H54 (cell line): ENCODE results near the gene GPR35.

Source experiments
- DNase-seq: peaks from one replicate; pipeline ENCODE4 v3.0.0; 2011; ENCODE audit warnings: low spot score, mixed read lengths; ENCODE audit not compliant: insufficient read length
- FAIRE-seq: peaks from 3 replicates; lab custom pipeline; 2011; peaks lifted over from hg19 to GRCh38; lab: Jason Lieb, UNC
- POLR2A ChIP-seq: IDR thresholded peaks from 2 replicates; pipeline ENCODE4 v1.6.1; 2011; ENCODE audit warnings: low read depth, mild to moderate bottlenecking, low read length

The GPR35 gene

DNA sequence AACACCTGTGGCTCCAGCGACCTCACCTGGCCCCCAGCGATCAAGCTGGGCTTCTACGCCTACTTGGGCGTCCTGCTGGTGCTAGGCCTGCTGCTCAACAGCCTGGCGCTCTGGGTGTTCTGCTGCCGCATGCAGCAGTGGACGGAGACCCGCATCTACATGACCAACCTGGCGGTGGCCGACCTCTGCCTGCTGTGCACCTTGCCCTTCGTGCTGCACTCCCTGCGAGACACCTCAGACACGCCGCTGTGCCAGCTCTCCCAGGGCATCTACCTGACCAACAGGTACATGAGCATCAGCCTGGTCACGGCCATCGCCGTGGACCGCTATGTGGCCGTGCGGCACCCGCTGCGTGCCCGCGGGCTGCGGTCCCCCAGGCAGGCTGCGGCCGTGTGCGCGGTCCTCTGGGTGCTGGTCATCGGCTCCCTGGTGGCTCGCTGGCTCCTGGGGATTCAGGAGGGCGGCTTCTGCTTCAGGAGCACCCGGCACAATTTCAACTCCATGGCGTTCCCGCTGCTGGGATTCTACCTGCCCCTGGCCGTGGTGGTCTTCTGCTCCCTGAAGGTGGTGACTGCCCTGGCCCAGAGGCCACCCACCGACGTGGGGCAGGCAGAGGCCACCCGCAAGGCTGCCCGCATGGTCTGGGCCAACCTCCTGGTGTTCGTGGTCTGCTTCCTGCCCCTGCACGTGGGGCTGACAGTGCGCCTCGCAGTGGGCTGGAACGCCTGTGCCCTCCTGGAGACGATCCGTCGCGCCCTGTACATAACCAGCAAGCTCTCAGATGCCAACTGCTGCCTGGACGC is 4.9 kb downstream of the GPR35 start:
- no peak for DNase-seq
- FAIRE-seq = no peak
- no peak for TF ChIP-seq POLR2A

DNA sequence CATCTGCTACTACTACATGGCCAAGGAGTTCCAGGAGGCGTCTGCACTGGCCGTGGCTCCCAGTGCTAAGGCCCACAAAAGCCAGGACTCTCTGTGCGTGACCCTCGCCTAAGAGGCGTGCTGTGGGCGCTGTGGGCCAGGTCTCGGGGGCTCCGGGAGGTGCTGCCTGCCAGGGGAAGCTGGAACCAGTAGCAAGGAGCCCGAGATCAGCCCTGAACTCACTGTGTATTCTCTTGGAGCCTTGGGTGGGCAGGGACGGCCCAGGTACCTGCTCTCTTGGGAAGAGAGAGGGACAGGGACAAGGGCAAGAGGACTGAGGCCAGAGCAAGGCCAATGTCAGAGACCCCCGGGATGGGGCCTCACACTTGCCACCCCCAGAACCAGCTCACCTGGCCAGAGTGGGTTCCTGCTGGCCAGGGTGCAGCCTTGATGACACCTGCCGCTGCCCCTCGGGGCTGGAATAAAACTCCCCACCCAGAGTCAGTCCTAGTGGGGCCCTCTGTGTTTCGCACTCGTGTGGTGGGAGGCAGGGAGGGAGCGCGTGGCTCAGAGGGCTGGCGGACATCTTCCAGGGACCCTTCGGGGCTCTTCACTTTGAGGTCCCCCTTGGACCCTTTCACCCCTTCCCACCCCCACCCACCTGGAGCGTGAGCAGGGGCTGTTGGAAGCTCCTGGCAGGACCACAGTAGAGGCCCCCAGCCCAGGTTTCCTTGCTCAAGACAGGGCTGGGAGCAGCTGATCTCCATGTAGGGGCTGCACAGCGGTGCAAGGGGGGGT is 5.7 kb downstream of the GPR35 start:
- TF ChIP-seq POLR2A = no peak
- FAIRE-seq (no peak), DNase-seq (no peak)

DNA sequence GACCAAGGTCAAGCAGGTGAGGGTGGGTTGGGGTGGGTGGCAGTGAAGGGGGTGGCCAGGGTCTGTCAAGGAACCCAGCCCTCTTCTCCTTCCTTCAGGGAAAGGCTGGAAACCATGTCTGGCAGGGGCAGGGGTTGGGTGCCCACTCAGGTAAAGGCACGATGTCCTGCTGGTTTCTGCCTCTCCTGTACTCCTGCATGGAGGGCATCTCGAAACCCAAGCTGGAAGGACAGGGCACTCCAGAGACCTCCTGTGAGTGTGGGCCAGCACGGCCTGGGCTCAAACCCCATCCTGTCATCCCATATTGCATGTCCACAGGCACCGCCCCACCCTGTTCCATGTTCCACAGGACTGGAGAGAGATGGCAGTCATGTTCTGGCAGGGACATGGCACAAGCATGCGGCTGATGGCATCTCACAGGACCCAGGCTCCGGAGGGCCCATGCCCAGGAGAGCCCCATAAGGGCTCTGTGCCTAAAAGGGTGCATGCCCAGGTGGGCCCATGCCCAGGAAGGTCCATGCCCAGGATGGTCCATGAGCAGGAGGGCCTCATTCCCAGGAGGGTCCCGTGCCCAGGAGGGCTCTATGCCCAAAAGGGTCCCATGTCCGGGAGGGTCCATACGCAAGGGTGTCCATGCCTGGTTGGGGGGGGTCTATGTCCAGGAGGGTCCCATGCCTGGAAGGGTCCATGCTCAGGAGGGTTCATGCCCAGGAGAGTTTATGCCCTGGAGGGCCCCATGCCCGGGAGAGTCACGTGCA is 6.4 kb downstream of the GPR35 start:
- DNase-seq = no peak
- FAIRE-seq = no peak
- TF ChIP-seq POLR2A = no peak

DNA sequence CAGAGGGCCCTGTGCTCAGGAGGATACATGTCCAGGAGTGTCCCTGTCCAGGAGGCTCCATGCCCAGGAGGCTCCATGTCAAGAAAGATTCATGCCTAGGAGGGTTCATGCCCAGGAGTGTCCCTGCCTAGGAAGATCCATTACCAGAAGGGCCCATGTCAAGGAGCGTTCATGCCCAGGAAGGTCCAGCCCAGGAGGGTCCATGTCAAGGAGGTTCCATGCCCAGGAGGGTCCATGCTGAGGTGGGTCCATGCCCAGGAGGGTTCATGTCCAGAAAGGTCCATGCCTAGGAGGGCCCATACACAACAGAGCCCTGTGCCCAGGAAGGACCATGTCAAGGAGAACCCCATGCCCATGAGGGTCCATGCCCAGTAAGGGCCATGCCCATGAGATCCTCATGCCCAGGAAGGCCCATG is 7.0 kb downstream of the GPR35 start:
- TF ChIP-seq POLR2A = no peak
- DNase-seq (no peak), FAIRE-seq (no peak)

DNA sequence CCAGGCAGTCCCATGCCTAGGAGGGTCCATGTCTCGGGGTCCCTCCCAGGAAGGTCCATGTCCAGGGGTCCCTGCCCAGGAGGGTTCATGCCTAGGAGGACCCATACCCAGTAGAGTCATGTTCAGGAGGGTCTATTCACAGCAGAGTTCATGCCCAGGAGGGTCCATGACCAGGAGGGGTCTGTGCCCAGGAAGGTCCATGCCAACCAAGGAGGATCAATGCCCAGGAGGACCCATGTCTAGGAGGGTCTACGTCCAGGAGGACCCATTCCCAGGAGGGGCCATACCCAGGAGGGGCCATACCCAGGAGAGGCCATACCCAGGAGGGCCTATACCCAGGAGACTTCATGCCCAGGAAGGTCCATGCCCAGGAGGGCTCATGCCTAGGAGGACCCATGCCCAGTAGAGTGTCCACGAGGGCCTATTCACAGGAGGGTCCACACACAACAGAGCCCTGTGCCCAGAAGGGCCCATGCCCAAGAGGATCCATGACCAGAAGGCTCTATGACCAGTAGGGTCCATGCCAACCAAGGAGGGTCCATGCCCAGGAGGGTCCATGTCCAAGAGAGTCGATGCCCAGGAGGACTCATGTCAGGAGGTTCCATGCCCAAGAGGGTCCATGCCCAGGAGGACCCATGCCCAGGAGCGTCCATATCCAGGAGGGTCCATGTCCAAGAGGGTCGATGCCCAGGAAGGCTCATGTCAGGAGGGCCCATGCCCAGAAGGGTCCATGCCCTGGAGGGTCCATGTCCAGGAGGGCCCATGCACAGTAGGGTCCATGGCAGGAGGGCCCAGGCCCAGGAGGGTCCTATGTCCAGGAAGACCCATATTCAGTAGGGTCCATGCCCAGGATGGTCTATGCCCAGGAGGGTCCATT is 10.1 kb downstream of the GPR35 start:
- FAIRE-seq (no peak), DNase-seq (no peak)
- TF ChIP-seq POLR2A = no peak

DNA sequence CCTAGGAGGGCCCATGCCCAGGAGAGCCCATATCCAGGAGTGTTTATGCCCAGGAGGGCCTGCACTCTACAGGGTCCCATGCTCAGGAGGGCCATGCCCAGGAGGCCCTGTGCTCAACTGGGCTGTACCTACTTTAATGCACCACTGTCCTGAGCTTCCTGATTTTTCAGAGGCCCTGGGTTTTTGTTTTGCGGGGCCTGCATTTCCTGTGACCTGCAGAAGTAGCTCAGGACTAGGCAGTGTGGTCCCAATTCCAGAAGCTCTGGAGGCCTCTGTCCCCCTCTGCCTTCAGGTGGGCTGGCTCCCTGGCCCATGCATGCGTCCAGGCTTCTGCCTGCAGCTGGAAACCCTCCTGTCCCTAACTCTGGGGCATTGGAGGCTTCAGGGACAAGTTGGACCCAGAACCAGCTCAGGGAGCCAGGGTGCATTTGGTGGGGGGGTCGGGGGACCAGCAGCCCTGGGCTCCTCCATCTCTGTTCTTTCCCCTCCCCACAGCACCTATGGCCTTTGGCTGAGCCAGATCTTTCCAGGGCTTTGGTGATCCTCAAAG is 10.8 kb downstream of the GPR35 start:
- DNase-seq (no peak), FAIRE-seq (no peak)
- TF ChIP-seq POLR2A = no peak

DNA sequence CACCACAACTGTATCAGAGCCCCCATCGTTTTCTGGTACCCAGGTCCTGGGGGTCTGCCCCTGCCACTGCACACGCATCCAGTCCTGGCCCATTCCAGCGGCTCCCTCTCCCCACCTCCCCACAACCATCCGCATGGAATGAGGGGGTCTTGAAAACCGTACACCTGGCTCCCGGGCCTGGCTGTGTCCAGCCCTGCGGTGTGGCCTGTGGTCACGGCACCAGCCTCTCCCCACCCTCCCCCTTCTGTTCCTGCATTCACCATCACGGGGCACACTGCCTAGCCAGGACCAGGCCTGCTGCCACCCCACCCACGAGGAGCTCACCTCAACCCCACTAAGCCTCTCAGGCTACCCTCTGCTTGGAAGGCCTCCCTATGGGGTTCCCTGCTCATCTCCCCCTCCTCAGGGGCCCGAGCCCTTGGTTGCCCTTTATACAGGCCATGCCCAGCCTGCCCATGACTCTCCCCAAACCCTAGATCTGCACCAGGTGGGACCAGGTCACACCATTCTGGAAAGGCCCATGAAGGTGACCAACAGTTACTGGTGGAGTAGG is 11.4 kb downstream of the GPR35 start:
- FAIRE-seq = no peak
- no peak for TF ChIP-seq POLR2A
- DNase-seq = no peak

DNA sequence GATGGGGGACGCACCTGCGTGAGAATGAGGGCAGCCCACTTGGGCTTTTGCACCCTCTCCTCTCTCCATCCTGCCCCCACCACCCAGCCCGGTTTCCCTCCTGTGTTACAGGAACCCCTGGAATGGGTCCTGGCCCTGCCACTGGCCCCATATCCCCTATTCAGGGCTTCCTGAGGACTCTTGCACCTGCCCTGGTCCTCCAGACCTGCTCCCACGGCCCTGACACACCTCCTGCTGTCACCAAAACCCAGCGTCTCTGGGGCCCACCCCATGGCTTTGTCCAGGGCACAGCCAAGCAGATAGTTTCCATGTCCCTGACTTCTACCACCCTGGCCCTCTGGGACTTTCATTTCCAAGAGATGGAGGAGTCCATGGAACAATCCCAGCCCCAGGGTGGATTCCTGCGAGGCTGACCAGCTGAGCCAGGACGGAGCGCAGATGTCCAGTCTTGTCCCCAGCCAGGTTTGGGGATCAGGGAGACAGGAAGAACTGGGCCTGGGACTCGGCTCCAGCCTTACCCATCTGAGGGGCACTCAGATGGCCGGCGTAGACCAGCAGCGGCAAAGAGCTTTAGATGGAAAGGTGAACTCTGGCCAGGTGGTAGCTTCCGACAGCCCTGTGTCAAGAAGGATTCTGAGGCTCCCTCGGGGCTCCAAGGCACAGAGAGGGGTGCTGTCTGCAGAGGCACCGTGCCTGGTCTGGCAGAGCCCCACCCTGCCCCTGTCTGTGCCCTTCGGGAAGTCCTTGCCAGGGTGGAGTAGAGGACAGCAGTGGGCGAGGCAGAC is 12.0 kb downstream of the GPR35 start:
- DNase-seq (no peak), FAIRE-seq (no peak)

DNA sequence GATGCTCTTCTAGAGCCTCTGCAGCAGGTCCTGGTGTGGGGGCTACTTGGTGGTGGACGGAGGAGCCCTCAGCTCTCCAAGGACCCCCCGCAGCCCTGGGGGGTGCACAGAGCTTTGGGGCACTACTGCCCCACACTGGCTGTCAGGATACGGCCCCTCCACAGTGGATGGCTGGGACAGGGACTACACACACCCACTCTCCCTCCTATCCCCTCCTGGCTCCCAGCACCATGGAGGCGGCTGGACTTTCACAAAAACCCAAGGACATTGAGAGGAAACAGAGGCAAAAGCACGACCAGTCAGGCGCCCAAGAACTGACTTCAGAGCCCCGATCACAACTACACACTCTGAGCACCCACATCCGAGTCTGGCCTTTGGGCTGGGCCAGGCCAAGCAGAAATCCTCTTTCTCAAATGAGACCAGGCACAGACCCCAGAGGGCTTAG is 12.6 kb downstream of the GPR35 start:
- FAIRE-seq (no peak), DNase-seq (no peak)
- no peak for TF ChIP-seq POLR2A

More for the DNA sequence above, 12.0 kb downstream of the GPR35 start:
- TF ChIP-seq POLR2A = no peak

DNA sequence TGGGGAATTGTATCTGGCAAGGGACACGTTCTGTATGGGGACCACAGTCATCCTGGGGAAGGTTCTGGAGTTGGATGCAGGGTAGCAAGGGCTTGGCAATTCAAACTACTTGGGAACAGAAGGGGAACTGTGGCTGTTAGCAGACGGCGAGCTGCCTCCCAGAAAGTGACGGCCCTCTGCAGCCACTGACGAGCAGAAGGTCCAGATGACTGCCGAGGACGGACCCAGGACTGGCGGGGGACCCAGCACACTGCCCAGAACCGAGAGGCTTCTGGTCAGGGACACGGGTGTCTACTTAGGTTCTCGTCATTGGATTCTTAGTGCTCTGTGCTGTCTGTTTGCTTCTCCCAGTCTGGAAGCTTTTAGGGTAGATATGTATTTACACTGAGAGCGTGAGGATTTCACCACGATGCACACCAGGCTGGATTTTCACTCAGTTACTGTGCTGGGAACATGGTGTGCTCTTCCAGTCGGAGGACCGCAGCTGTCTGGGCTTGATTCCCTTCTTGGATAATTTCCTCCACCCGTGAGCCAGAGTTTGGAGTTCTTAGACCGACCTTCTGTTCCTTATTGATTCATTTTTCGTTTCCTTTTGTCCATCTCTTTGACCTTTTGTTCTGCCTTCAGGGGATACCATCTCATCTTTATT is 13.4 kb downstream of the GPR35 start:
- DNase-seq (no peak), FAIRE-seq (no peak)
- TF ChIP-seq POLR2A = no peak

DNA sequence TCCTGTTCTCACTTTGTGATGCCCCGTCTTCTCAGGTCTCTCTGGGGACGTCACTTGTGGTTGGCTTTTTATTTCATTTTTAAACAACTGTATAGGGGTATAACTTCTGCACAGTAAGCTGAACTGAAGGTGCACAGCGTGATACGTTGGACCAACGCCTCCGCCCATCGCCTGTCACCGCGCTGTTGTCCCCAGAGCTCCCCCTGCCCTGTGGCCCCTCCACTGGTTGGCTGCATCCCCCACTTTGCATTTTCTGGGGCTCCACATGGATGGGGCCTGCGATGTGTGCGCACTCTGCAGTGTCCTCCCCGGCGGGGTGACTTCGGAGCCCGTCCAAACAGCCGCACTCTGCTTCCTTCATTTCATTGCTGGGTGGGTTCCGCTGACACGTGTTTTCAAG is 14.3 kb downstream of the GPR35 start:
- no peak for TF ChIP-seq POLR2A
- DNase-seq = no peak
- FAIRE-seq = no peak

DNA sequence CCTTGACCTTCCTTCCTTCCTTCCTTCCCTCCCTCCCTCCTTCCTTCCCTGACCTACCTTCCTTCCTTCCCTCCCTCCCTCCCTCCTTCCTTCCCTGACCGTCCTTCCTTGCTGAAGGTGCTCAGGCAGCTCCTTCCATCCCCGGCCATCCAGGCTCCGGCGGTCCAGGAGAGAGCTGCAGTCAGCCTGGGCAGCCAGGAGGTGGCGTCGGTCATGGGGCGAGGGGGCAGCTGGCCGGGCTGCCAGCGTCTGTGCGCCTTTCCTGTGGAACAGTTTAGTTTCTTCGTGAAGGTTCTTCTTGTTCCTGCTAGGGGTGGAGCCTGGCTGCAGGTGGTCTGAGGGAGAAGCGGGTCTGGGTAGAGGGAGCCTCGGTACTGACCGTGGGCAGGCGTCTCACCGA is 15.7 kb downstream of the GPR35 start:
- DNase-seq = peak; percentile 53
- no peak for TF ChIP-seq POLR2A
- no peak for FAIRE-seq
